ENCODE results near the gene ANKRD31.
A peak's percentile ranks its signal among the peaks of the same experiment; 100 is the strongest.
"Not testable (repeated sequence)": the region's sequence is repeated elsewhere in the genome, so short reads cannot be mapped to it uniquely, and the experiment has no call there.

ANKRD31 gene

GRCh38 chr5:75236322-75237316 lies at the start of gene ANKRD31:
Gene ANKRD31, minus strand, starts transcription at chr5:75236878. Its CDS starts 192 bp downstream, at chr5:75236686.
- peak; percentile 58 for DNase-seq (ENCODE audit: low spot score)

GRCh38 chr5:75286211-75286773 lies 49.6 kb upstream of the ANKRD31 start:
- DNase-seq (ENCODE audit: low spot score): no peak

- DNase-seq (ENCODE audit: low spot score): no peak
These were observed 45.9 kb upstream of the ANKRD31 start for GRCh38 chr5:75282581-75282980.

GRCh38 chr5:75281716-75282465 lies 45.2 kb upstream of the ANKRD31 start:
- no peak for DNase-seq (ENCODE audit: low spot score)

GRCh38 chr5:75279321-75279720 lies 42.6 kb upstream of the ANKRD31 start:
- no peak for DNase-seq (ENCODE audit: low spot score)

GRCh38 chr5:75277463-75277862 lies 40.8 kb upstream of the ANKRD31 start:
- DNase-seq (ENCODE audit: low spot score): no peak

- no peak for DNase-seq (ENCODE audit: low spot score)
These were observed 39.1 kb upstream of the ANKRD31 start for GRCh38 chr5:75275756-75276155.

- no peak for DNase-seq (ENCODE audit: low spot score)
These were observed 38.5 kb upstream of the ANKRD31 start for GRCh38 chr5:75275147-75275546.

GRCh38 chr5:75274486-75274885 lies 37.8 kb upstream of the ANKRD31 start:
- no peak for DNase-seq (ENCODE audit: low spot score)

GRCh38 chr5:75270605-75271004 lies 33.9 kb upstream of the ANKRD31 start:
- DNase-seq (ENCODE audit: low spot score): not testable (repeated sequence)

DNA sequence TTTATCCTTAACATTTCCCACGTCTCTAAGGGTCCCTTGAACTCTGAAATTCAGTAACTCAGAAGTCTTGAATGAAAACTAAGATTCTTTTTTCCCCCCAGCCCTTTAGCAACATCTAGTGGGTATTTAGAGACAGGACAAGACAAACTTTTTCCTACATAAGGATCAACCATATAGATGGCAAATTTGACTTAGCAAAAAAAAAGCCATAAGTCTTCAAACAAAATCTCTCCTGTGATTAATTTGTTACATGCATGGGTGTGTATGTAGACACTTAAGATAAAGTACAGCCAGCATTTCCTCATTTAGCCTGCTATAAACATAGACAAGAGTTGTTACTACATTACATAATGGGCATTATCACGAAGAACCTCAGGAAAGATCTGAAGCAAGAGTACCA lies 29.1 kb upstream of the ANKRD31 start:
- no peak for DNase-seq (ENCODE audit: low spot score)

DNA sequence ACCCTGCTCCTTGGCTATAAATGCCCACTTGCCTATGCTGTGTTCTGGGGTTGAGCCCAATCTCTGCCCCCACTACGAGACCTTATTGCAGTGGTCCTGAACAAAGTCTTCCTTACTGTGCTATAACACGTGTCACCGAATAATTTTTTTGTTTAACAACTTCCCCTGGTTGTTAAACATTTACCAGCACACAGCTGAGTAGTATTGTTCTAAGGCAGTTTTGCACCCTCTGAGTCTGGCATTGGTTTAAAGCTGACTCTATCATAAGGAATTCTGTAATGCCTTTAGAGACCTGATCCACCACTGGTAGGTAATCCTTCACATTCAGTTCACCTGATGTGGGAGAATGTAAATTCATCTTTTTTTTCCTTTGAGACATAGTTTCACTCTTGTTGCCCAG lies 25.6 kb upstream of the ANKRD31 start:
- DNase-seq (ENCODE audit: low spot score): no peak

- peak; percentile 31 for DNase-seq (ENCODE audit: low spot score)
These were observed 24.0 kb upstream of the ANKRD31 start for GRCh38 chr5:75260708-75261107.

DNA sequence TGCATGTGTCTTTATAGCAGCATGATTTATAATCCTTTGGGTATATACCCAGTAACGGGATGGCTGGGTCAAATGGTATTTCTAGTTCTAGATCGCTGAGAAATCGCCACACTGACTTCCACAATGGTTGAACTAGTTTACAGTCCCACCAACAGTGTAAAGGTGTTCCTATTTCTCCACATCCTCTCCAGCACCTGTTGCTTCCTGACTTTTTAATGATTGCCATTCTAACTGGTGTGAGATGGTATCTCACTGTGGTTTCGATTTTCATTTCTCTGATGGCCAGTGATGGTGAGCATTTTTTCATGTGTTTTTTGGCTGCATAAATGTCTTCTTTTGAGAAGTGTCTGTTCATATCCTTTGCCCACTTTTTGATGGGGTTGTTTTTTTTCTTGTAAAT lies 13.8 kb upstream of the ANKRD31 start:
- DNase-seq (ENCODE audit: low spot score): not testable (repeated sequence)

GRCh38 chr5:75245023-75245422 lies 8.3 kb upstream of the ANKRD31 start:
- no peak for DNase-seq (ENCODE audit: low spot score)

- DNase-seq (ENCODE audit: low spot score): no peak
These were observed 6.8 kb upstream of the ANKRD31 start for GRCh38 chr5:75243510-75243909.

GRCh38 chr5:75243100-75243499 lies 6.4 kb upstream of the ANKRD31 start:
- no peak for DNase-seq (ENCODE audit: low spot score)

DNA sequence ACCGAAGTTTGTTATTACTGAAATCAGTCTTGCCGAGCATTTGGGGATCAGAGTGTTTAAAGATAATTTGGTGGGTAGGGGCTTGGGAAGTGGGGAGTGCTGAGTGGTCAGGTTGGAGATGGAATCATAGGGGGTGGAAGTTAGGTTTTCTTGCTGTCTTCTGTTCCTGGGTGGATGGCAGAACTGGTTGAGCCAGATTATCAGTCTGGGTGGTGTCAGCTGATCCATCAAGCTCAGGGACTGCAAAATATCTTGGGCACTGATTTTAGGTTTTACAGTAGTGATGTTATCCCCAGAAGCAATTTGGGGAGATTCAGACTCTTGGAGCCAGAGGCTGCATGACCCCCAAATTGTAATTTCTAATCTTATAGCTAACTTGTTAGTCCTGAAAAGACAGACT lies 5.4 kb upstream of the ANKRD31 start:
- no peak for DNase-seq (ENCODE audit: low spot score)

DNA sequence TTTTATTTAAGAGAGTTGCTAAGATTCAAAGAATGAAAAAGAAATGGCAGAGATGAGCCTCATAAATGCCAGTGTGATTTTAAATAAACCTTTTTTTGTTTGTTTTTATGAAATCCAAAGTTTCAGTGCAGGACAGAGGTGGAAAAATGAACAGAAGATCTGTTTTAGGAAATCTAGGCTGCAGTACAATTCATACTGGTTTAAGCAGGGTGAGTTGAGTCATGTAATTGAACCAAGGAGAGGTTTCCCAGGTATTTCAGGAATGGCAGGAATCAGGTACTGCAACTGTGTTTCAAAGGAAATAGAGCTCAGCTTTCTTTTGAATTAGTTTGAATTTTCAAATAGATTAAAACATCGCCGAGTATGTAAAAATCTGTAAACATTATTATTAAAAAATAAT lies 3.0 kb upstream of the ANKRD31 start:
- no peak for DNase-seq (ENCODE audit: low spot score)

- DNase-seq (ENCODE audit: low spot score): no peak
These were observed 967 bp downstream of the ANKRD31 start for GRCh38 chr5:75235711-75236110.

- no peak for DNase-seq (ENCODE audit: low spot score)
These were observed 2.4 kb downstream of the ANKRD31 start for GRCh38 chr5:75234251-75234650.

- DNase-seq (ENCODE audit: low spot score): no peak
These were observed 9.8 kb downstream of the ANKRD31 start for GRCh38 chr5:75226916-75227315.

GRCh38 chr5:75225506-75225905 lies 11.2 kb downstream of the ANKRD31 start:
- DNase-seq (ENCODE audit: low spot score): no peak
